Activated naive CD8-positive, alpha-beta T cell treated with anti-CD3 and anti-CD28 coated beads, Interleukin-2, amount 10 ng/mL, durations not matched to agents 7 days and 5 days (primary cell): ENCODE measurements around the gene SEMA4A. TPM values are rescaled to one million over a fixed set of nuclear protein-coding genes. Genes with fewer than 3 reads are reported as not detected.
"Not testable (repeated sequence)": the region's sequence is repeated elsewhere in the genome, so short reads cannot be mapped to it uniquely, and the experiment has no call there.

ENCODE experiments used
- ATAC-seq: fragments of 150-1000 bp; cut with Tn5 transposase; one replicate; pipeline ENCODE4 v1.10.0; 2021; ENCODE audit warnings: low read depth, moderate library complexity
- POLR2A ChIA-PET: fragments of 350-600 bp; sonication (Branson Sonifier 250); formaldehyde crosslinking; loops from one replicate; lab custom pipeline; 2021; ENCODE audit warnings: antibody characterized with exemption; lab: Charles Lee
- DNase-seq: peaks from one replicate; pipeline ENCODE4 v3.0.0; 2021
- H3K27ac Mint-ChIP-seq: one replicate; pipeline ENCODE4 v1.8.0; 2022; ENCODE audit warnings: mild to moderate bottlenecking, mixed read lengths
- H3K27me3 Mint-ChIP-seq: one replicate; pipeline ENCODE4 v1.8.0; 2022; ENCODE audit warnings: mild to moderate bottlenecking, moderate library complexity, mixed read lengths
- H3K36me3 Mint-ChIP-seq: one replicate; pipeline ENCODE4 v1.8.0; 2021; ENCODE audit warnings: mild to moderate bottlenecking, mixed read lengths
- H3K4me1 Mint-ChIP-seq: one replicate; pipeline ENCODE4 v1.8.0; 2021; ENCODE audit warnings: mixed read lengths
- H3K4me3 Mint-ChIP-seq: one replicate; pipeline ENCODE4 v1.8.0; 2022; ENCODE audit warnings: mild to moderate bottlenecking, moderate library complexity, mixed read lengths
- H3K9me3 Mint-ChIP-seq: one replicate; pipeline ENCODE4 v1.8.0; 2021; ENCODE audit warnings: mixed read lengths
- total RNA-seq, 2 experiments: library from RNA; stranded (reverse); gene quantifications; one replicate each; pipeline ENCODE4 v1.2.3, GENCODE V29; 2021

The SEMA4A gene
- total RNA-seq, 2 experiments from 2014 or later = 9.8 to 10.2 TPM

- peaks cover 15% of the 10 kb centered on the region for H3K4me1 Mint-ChIP-seq
Observed at GRCh38 chr1:156190265-156190664, 36.9 kb downstream of the SEMA4A start.

GRCh38 chr1:156191292-156191964 is 38.0 kb downstream of the SEMA4A start:
- Mint-ChIP-seq H3K9me3 (peaks cover 7% of the 10 kb centered on the region), H3K27me3 (no peaks in the 10 kb centered on the region), H3K27ac (no peak overlapping the region), H3K4me1 (peaks cover 24% of the 10 kb centered on the region), H3K4me3 (no peak overlapping the region), H3K36me3 (peaks cover 18% of the 10 kb centered on the region)
- ATAC-seq (no peak), DNase-seq (no peak)
- POLR2A ChIA-PET = no interaction called here

More at GRCh38 chr1:156190265-156190664, 36.9 kb downstream of the SEMA4A start:
- H3K27ac Mint-ChIP-seq, H3K4me3 Mint-ChIP-seq, H3K9me3 Mint-ChIP-seq, POLR2A ChIA-PET, H3K27me3 Mint-ChIP-seq, ATAC-seq: not testable (repeated sequence)
- H3K36me3 Mint-ChIP-seq = peaks cover 12% of the 10 kb centered on the region
- peak; percentile 2 for DNase-seq

DNA sequence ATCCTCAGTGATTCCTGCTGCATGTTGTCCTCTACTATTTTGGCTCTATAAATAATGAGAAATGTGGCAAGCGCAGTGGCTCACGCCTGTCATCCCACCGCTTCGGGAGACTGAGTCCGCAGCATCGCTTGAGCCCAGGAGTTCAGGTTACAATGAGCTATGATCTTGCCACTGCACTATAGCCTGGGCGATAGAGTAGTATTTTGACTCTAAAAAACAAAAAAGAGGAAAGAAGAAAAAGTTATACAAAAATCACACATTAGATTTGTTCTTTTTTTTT is 39.8 kb downstream of the SEMA4A start:
- Mint-ChIP-seq H3K4me3 (peak overlapping the region; percentile 91), H3K9me3 (peaks cover 7% of the 10 kb centered on the region), H3K27ac (peak overlapping the region; percentile 86), H3K4me1 (peaks cover 36% of the 10 kb centered on the region), H3K27me3 (no peaks in the 10 kb centered on the region), H3K36me3 (peaks cover 23% of the 10 kb centered on the region)
- ATAC-seq (no peak), DNase-seq (no peak)
- POLR2A ChIA-PET = interaction anchor here (0.8 to 2.6 kb wide), 14 partner anchors 11 to 90 kb away, joined by 3 to 45 read pairs (median 4); partner anchors contain the start of genes PMF1, SEMA4A and SMG5

DNA sequence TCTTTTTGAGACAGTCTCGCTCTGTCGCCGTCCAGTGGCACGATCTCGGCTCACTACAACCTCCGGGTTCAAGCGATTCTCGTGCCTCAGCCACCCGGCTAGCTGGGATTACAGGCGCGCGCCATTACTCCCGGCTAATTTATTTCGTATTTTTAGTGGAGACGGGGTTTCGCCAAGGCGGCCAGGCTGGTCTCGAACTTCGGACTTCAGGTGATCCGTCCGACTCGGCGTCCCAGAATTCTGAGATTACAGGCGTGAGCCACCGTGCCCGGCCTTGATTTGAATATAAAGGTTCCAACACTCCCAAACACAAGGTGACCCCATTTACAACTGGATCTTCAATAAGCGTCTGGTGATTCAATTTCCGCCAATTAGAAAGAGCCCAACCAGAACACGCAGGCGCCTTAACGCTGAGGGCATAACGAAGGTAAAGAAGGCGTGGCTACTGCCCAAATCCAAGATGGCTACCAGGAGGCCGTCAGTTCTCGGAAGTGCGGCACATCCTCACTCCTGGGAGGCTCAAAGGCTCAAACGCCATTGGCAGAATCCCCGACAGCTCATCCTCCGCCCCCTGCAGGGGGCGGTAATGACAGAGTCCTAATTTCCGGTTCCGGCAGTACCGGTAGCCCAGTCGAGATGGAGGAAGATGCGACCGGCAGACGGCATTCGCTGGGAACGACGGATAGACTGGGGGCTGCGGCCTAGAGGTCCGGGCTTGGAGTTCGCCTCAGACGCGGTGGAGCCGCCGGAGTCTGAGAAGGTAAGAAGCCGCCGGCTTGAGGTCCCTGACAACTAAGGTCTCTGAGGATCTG is 40.3 kb downstream of the SEMA4A start, which contains the start of gene SLC25A44:
SLC25A44 (plus strand) TSS at position 617 of the 812 bp plus-strand sequence. CDS start 5,744 bp downstream, outside the sequence.
- DNase-seq = peak; percentile 94
- peak within 1 kb of the TSS; percentile 86 for H3K27ac Mint-ChIP-seq
- ATAC-seq = peak; percentile 97
- peak within 1 kb of the TSS; percentile 91 for H3K4me3 Mint-ChIP-seq
- H3K4me1 Mint-ChIP-seq = peaks cover 42% of the 10 kb centered on the region
- POLR2A ChIA-PET = interaction anchor here (0.5 to 2.6 kb wide), 19 partner anchors 11 to 89 kb away, joined by 3 to 45 read pairs (median 4); partner anchors contain the start of genes PMF1, SEMA4A and SMG5
- H3K27me3 Mint-ChIP-seq = no peaks in the 10 kb centered on the region
- peaks cover 23% of the 10 kb centered on the region for H3K36me3 Mint-ChIP-seq
- H3K9me3 Mint-ChIP-seq = peaks cover 7% of the 10 kb centered on the region

- H3K4me1 Mint-ChIP-seq = peaks cover 47% of the 10 kb centered on the region
- H3K4me3 Mint-ChIP-seq = peak overlapping the region; percentile 91
- ATAC-seq = peak; percentile 2
- no peak for DNase-seq
- H3K27me3 Mint-ChIP-seq = no peaks in the 10 kb centered on the region
- H3K36me3 Mint-ChIP-seq = peaks cover 25% of the 10 kb centered on the region
- H3K9me3 Mint-ChIP-seq = peaks cover 3% of the 10 kb centered on the region
- POLR2A ChIA-PET = interaction anchor here (0.8 to 2.6 kb wide), 16 partner anchors 19 to 89 kb away, joined by 3 to 45 read pairs (median 4); partner anchors contain the start of genes PMF1, SEMA4A and SMG5
- H3K27ac Mint-ChIP-seq = peak overlapping the region; percentile 86
Observed at GRCh38 chr1:156194300-156194652, 40.9 kb downstream of the SEMA4A start.

GRCh38 chr1:156195853-156196252 is 42.5 kb downstream of the SEMA4A start:
- peaks cover 37% of the 10 kb centered on the region for H3K36me3 Mint-ChIP-seq
- POLR2A ChIA-PET = interaction anchor here (0.5 to 3.5 kb wide), 3 partner anchors 14 to 178 kb away, joined by 3 to 16 read pairs (median 3); no protein-coding TSS in a partner anchor
- DNase-seq (peak; percentile 0), ATAC-seq (no peak)
- H3K4me3 Mint-ChIP-seq = peak overlapping the region; percentile 91
- H3K27ac Mint-ChIP-seq = peak overlapping the region; percentile 57
- peaks cover 59% of the 10 kb centered on the region for H3K4me1 Mint-ChIP-seq
- H3K9me3 Mint-ChIP-seq = no peaks in the 10 kb centered on the region
- no peaks in the 10 kb centered on the region for H3K27me3 Mint-ChIP-seq

DNA sequence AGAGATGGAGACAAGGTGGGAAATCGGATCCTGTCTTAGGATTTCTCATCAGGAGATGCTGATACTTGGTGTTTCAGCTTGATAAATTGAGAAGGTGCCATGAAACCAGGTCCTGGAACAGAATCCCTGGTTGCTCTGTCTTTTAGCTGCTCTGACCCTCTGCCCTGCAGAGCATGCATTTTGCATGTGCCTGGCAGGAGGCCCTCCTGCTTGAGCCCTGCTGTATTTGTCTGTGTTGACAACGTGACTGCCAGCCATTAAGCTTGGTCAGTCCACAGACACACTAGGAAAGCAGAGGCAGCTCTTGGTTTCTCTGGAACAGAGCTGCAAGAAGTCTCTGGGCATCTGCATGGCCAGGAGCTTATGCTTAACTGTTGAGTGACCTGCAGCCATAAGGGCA is 43.1 kb downstream of the SEMA4A start:
- DNase-seq (peak; percentile 21), ATAC-seq (no peak)
- POLR2A ChIA-PET = interaction anchor here (0.5 to 5.3 kb wide), 5 partner anchors 13 to 178 kb away, joined by 3 to 53 read pairs (median 6); partner anchors contain the start of gene PMF1
- peak overlapping the region; percentile 91 for H3K4me3 Mint-ChIP-seq
- peak overlapping the region; percentile 66 for H3K27ac Mint-ChIP-seq
- H3K36me3 Mint-ChIP-seq = peaks cover 34% of the 10 kb centered on the region
- H3K27me3 Mint-ChIP-seq = no peaks in the 10 kb centered on the region
- H3K9me3 Mint-ChIP-seq = no peaks in the 10 kb centered on the region
- peaks cover 59% of the 10 kb centered on the region for H3K4me1 Mint-ChIP-seq

- peak; percentile 37 for DNase-seq
- H3K27ac Mint-ChIP-seq = peak overlapping the region; percentile 92
- H3K4me3 Mint-ChIP-seq = peak overlapping the region; percentile 65
- POLR2A ChIA-PET = interaction anchor here (1.0 to 5.3 kb wide), 6 partner anchors 11 to 51 kb away, joined by 3 to 53 read pairs (median 9); partner anchors contain the start of gene PMF1
- H3K9me3 Mint-ChIP-seq = no peaks in the 10 kb centered on the region
- ATAC-seq = peak; percentile 65
- H3K27me3 Mint-ChIP-seq = no peaks in the 10 kb centered on the region
- peaks cover 49% of the 10 kb centered on the region for H3K4me1 Mint-ChIP-seq
- H3K36me3 Mint-ChIP-seq = peaks cover 32% of the 10 kb centered on the region
Observed at GRCh38 chr1:156198831-156199349, 45.5 kb downstream of the SEMA4A start.

DNA sequence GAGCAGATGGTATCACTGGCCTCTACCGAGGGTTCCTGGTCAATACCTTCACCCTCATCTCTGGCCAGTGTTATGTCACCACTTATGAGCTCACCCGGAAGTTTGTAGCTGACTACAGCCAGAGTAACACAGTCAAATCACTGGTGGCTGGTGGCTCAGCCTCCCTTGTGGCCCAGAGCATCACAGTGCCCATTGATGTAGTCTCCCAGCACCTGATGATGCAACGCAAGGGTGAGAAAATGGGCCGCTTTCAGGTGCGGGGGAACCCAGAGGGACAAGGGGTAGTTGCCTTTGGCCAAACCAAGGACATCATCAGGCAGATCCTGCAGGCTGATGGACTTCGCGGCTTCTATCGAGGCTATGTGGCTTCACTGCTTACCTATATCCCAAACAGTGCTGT is 46.7 kb downstream of the SEMA4A start:
- Mint-ChIP-seq H3K9me3 (no peaks in the 10 kb centered on the region), H3K27me3 (no peaks in the 10 kb centered on the region), H3K4me3 (peak overlapping the region; percentile 23), H3K27ac (peak overlapping the region; percentile 92), H3K4me1 (peaks cover 44% of the 10 kb centered on the region), H3K36me3 (peaks cover 27% of the 10 kb centered on the region)
- DNase-seq (peak; percentile 17), ATAC-seq (no peak)
- POLR2A ChIA-PET = interaction anchor here (0.5 to 5.3 kb wide), 4 partner anchors 11 to 361 kb away, joined by 3 to 53 read pairs (median 6); partner anchors contain the start of gene PMF1

DNA sequence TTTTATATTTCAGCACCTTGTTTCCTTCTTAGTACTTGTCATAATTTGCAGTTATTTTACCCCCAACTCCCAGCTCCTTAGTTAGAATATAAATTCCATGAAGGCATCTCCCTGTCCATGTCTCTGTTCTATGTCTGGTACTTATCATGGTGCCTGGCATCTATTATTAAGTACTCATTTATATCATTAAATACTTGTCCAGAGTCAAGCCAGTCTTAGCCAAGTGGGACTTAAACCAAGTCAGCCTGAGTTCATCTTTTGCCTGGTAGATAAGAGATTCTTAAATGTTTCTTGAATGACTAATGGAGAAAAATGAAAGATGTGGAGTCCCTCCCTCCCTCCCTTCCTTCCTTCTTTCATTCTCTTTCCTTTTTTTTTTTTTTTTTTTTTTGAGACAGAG is 49.9 kb downstream of the SEMA4A start:
- DNase-seq (no peak), ATAC-seq (no peak)
- POLR2A ChIA-PET = interaction anchor here (1.3 to 1.5 kb wide), 2 partner anchors 10 to 21 kb away, joined by 3 to 5 read pairs; partner anchors contain the start of gene PMF1
- Mint-ChIP-seq H3K27ac (no peak overlapping the region), H3K36me3 (peaks cover 23% of the 10 kb centered on the region), H3K4me1 (peaks cover 24% of the 10 kb centered on the region), H3K4me3 (no peak overlapping the region), H3K27me3 (no peaks in the 10 kb centered on the region), H3K9me3 (no peaks in the 10 kb centered on the region)

- H3K36me3 Mint-ChIP-seq = peaks cover 28% of the 10 kb centered on the region
- H3K4me1 Mint-ChIP-seq = peaks cover 15% of the 10 kb centered on the region
- no peaks in the 10 kb centered on the region for H3K27me3 Mint-ChIP-seq
- H3K27ac Mint-ChIP-seq = peak overlapping the region; percentile 32
- POLR2A ChIA-PET = interaction anchor here (1.0 kb wide), 1 partner anchor 8 kb away, joined by 4 read pairs; the partner anchor contains the start of gene PMF1
- DNase-seq (no peak), ATAC-seq (no peak)
- H3K4me3 Mint-ChIP-seq = no peak overlapping the region
- H3K9me3 Mint-ChIP-seq = no peaks in the 10 kb centered on the region
Observed at GRCh38 chr1:156204686-156205085, 51.3 kb downstream of the SEMA4A start.

GRCh38 chr1:156211243-156211642 is 57.9 kb downstream of the SEMA4A start:
- Mint-ChIP-seq H3K36me3 (peaks cover 27% of the 10 kb centered on the region), H3K4me1 (peaks cover 25% of the 10 kb centered on the region), H3K9me3 (no peaks in the 10 kb centered on the region), H3K4me3 (no peak overlapping the region), H3K27me3 (no peaks in the 10 kb centered on the region), H3K27ac (peak overlapping the region; percentile 98)
- no peak for ATAC-seq
- POLR2A ChIA-PET = interaction anchor here (0.6 to 3.7 kb wide), 4 partner anchors 8 to 27 kb away, joined by 3 to 16 read pairs (median 3); no protein-coding TSS in a partner anchor
- no peak for DNase-seq
